Fibroblast of lung (primary cell): ENCODE results near the gene LUZP2. TPM values are rescaled to one million over a fixed set of nuclear protein-coding genes. Genes with fewer than 3 reads are reported as not detected.

Experiments
- DNase-seq, 2 donors: peaks; one replicate each; pipeline versions ENCODE4 v3.0.0 to v3.0.0-alpha.2; 2010; ENCODE audit warnings: low read depth in 2 of 2
- H2AFZ ChIP-seq: 2 replicates; pipeline ENCODE4 v1.5.1; 2012; ENCODE audit warnings: low read length, control low read depth, inconsistent platforms
- H3K27ac ChIP-seq: 2 replicates; pipeline ENCODE4 v1.5.1; 2011; ENCODE audit warnings: low read length, control low read depth; ENCODE audit not compliant: insufficient read depth
- H3K27me3 ChIP-seq: 2 replicates; pipeline ENCODE4 v1.5.1; 2011; ENCODE audit warnings: mild to moderate bottlenecking, low read length; ENCODE audit not compliant: control insufficient read depth, insufficient read depth
- H3K36me3 ChIP-seq: 2 replicates; pipeline ENCODE4 v1.5.1; 2011; ENCODE audit warnings: low read length; ENCODE audit not compliant: control insufficient read depth, insufficient read depth
- H3K4me1 ChIP-seq: 2 replicates; pipeline ENCODE4 v1.5.1; 2011; ENCODE audit warnings: low read length; ENCODE audit not compliant: control insufficient read depth, insufficient read depth; ENCODE audit errors: extremely low read depth
- H3K4me2 ChIP-seq: 2 replicates; pipeline ENCODE4 v1.5.1; 2011; ENCODE audit warnings: low read length, control low read depth; ENCODE audit not compliant: insufficient read depth; ENCODE audit errors: extremely low read depth
- H3K4me3 ChIP-seq, 4 experiments: fragments of 200-600 bp in 1 of 4; sonication (generic) in 1 of 4; replicated peaks in 1 of 4; 2 replicates each; pipeline ENCODE4 v1.5.1; 2011 to 2016; ENCODE audit warnings: low read length in 4 of 4, low read depth in 3 of 4, mild to moderate bottlenecking in 3 of 4, control low read depth in 2 of 4, inconsistent platforms in 1 of 4, mixed read lengths in 1 of 4; ENCODE audit not compliant: insufficient read depth in 1 of 4; ENCODE audit errors: control extremely low read depth in 1 of 4
- H3K79me2 ChIP-seq: 2 replicates; pipeline ENCODE4 v1.5.1; 2012; ENCODE audit warnings: mild to moderate bottlenecking, low read length, inconsistent platforms; ENCODE audit not compliant: control insufficient read depth, insufficient read depth
- H3K9ac ChIP-seq: 2 replicates; pipeline ENCODE4 v1.5.1; 2011; ENCODE audit warnings: mild to moderate bottlenecking, low read length, control low read depth; ENCODE audit not compliant: insufficient read depth
- H3K9me3 ChIP-seq: 2 replicates; pipeline ENCODE4 v1.5.1; 2012; ENCODE audit warnings: low read depth, low read length; ENCODE audit not compliant: control insufficient read depth, insufficient read depth
- H4K20me1 ChIP-seq: 2 replicates; pipeline ENCODE4 v1.5.1; 2011; ENCODE audit warnings: low read length; ENCODE audit not compliant: control insufficient read depth, insufficient read depth; ENCODE audit errors: extremely low read depth
- EZH2 ChIP-seq: IDR thresholded peaks from 2 replicates; pipeline ENCODE4 v1.5.1; 2012; ENCODE audit warnings: low read length, control low read depth, mild to moderate bottlenecking; ENCODE audit errors: missing control alignments
- polyA plus RNA-seq, 2 donors: library from polyadenylated mRNA; depleted of rRNA in 1 of 2; stranded (reverse) in 1 of 2; unstranded in 1 of 2; fragments of >200 nt; gene quantifications; 2 replicates each; pipeline ENCODE4 v1.2.1, GENCODE V29; 2011 to 2012; ENCODE audit warnings: missing spikeins in 1 of 2
- total RNA-seq: library from RNA; depleted of rRNA; stranded (reverse); fragments of >200 nt; gene quantifications from 2 replicates; pipeline ENCODE4 v1.2.1, GENCODE V29; 2014
- TF ChIP-seq, protein P1 (sequence below), 2 donors: IDR thresholded peaks in 1 of 2; conservative IDR thresholded peaks in 1 of 2; 1 replicate in 1 of 2; 2 replicates in 1 of 2; pipeline ENCODE4 v1.5.1; 2011 to 2012; ENCODE audit warnings: low read length in 2 of 2, control low read depth in 1 of 2, inconsistent platforms in 1 of 2, low read depth in 1 of 2, mild to moderate bottlenecking in 1 of 2

Gene LUZP2
- total and polyA plus RNA-seq, 2 donors (not counting 1 experiment from before 2014, with no cell fraction given): 0.03 to 0.50 TPM

DNA sequence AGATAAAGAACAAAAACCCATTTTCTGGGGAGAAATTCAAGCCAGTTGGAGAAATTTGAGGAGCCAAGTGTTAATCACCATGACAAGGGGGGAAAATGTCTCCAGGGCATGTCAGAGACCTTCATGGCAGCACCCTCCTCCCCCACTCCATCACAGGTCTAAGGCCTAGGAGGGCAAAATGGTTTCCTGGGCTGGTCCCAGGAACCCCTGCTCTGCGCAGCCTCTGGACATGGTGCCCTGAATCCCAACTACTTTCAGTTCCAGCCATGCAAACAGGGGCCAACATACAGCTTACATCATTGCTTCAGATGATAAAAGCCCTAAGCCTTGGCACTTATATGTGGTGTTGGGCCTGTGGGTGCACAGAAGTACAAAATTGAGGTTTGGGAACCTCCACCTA lies 167.5 kb downstream of the LUZP2 start:
- H3K4me3 ChIP-seq: no peak overlapping the region
- no peak overlapping the region for H3K4me2 ChIP-seq
- no peaks in the 10 kb centered on the region for H3K36me3 ChIP-seq

DNA sequence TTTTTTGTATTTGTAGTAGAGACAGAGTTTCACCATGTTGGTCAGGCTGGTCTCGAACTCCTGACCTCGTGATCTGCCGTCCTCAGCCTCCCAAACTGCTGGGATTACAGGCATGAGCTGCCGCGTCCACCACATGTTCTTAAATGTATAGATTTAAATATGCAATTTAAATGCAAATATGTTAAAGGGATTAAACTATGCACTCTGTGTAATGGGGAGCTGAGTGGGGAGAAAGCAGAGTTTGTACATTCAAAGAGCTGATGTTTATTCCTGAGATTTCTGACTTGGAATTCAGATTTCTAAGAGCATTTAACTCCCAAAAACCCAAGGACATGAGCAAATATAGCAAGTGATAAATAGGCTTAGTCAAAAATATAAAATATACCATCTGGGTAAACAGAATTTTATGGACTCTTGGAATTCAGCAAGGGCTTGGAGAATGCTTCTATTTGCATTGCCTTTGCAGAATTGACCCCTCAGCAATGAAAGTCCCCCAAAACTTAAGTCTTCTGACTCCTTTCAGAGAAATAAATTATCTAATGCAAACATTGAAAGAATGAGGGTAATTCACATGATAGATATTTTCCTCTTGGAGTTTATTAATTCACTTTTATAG lies 170.6 kb downstream of the LUZP2 start:
- Histone ChIP-seq H3K9me3 (no peaks in the 10 kb centered on the region), H3K9ac (no peak overlapping the region), H3K4me1 (no peaks in the 10 kb centered on the region), H2AFZ (no peak overlapping the region), H3K4me2 (no peak overlapping the region), H3K4me3 (no peak overlapping the region), H4K20me1 (no peaks in the 10 kb centered on the region), H3K27ac (no peak overlapping the region), H3K36me3 (no peaks in the 10 kb centered on the region), H3K27me3 (no peaks in the 10 kb centered on the region), H3K79me2 (no peaks in the 10 kb centered on the region)
- no peak for DNase-seq
- TF ChIP-seq, protein P1, sequence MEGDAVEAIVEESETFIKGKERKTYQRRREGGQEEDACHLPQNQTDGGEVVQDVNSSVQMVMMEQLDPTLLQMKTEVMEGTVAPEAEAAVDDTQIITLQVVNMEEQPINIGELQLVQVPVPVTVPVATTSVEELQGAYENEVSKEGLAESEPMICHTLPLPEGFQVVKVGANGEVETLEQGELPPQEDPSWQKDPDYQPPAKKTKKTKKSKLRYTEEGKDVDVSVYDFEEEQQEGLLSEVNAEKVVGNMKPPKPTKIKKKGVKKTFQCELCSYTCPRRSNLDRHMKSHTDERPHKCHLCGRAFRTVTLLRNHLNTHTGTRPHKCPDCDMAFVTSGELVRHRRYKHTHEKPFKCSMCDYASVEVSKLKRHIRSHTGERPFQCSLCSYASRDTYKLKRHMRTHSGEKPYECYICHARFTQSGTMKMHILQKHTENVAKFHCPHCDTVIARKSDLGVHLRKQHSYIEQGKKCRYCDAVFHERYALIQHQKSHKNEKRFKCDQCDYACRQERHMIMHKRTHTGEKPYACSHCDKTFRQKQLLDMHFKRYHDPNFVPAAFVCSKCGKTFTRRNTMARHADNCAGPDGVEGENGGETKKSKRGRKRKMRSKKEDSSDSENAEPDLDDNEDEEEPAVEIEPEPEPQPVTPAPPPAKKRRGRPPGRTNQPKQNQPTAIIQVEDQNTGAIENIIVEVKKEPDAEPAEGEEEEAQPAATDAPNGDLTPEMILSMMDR (conservative IDR thresholded peaks at IDR 0.05 in 1 of 2, IDR thresholded peaks at IDR 0.05 in 1 of 2; ENCODE audit: low read depth in 1 of 2, low read length in 2 of 2): no peak
- TF ChIP-seq EZH2: no peak

More for the DNA sequence above, 167.5 kb downstream of the LUZP2 start:
- Histone ChIP-seq H3K27ac (no peak overlapping the region), H3K79me2 (no peaks in the 10 kb centered on the region), H4K20me1 (no peaks in the 10 kb centered on the region), H3K9ac (no peak overlapping the region), H3K27me3 (no peaks in the 10 kb centered on the region), H3K9me3 (no peaks in the 10 kb centered on the region), H3K4me1 (no peaks in the 10 kb centered on the region), H2AFZ (no peak overlapping the region)
- DNase-seq: no peak
- no peak for TF ChIP-seq EZH2
- TF ChIP-seq, protein P1 (conservative IDR thresholded peaks at IDR 0.05 in 1 of 2, IDR thresholded peaks at IDR 0.05 in 1 of 2; ENCODE audit: low read depth in 1 of 2, low read length in 2 of 2): no peak

DNA sequence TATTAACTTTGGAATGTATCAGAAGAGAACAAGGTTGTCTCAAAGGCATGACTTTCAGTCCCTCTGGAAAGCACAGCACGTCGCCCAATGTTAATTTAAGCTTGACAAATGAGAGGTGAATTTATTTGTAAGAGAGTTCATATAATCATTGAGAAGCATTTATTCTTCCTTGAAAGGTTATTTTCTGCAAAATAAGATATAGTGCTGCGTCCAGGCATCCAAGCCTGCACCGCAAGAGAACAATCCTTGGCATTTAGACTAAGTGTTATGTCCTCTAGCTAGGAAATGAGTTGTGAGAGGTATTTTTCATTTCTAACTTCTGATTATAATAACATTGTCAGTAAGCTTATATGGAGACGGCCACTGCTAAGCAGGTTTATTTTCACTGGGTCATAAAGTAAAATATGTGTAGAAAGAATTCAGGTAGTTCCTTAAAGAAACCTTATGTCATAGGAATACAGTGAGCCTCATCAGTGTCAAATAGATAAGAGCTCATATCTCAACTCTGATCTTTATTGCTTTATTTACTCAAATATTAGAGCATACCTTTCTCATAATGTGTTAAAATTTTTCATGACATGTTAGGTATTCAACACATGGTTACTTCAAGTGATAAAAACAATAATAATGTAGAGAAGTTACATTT lies 182.0 kb downstream of the LUZP2 start:
- Histone ChIP-seq H3K27ac (no peak overlapping the region), H3K4me1 (no peaks in the 10 kb centered on the region)

More for the DNA sequence above, 182.0 kb downstream of the LUZP2 start:
- Histone ChIP-seq H3K9me3 (no peaks in the 10 kb centered on the region), H3K27me3 (no peaks in the 10 kb centered on the region), H3K9ac (no peak overlapping the region), H3K79me2 (no peaks in the 10 kb centered on the region), H3K4me3 (no peak overlapping the region), H3K36me3 (no peaks in the 10 kb centered on the region), H2AFZ (no peak overlapping the region), H3K4me2 (no peak overlapping the region), H4K20me1 (no peaks in the 10 kb centered on the region)
- TF ChIP-seq, protein P1 (conservative IDR thresholded peaks at IDR 0.05 in 1 of 2, IDR thresholded peaks at IDR 0.05 in 1 of 2; ENCODE audit: low read depth in 1 of 2, low read length in 2 of 2): no peak
- no peak for TF ChIP-seq EZH2
- peak in 1 of 2 donors; percentile 6 for DNase-seq
